ENCODE results near the gene ATP9A. TPM values are rescaled to one million over a fixed set of nuclear protein-coding genes. Genes with fewer than 3 reads are reported as not detected.
"Not testable (repeated sequence)": the region's sequence is repeated elsewhere in the genome, so short reads cannot be mapped to it uniquely, and the experiment has no call there.

The ATP9A gene
- total and polyA plus RNA-seq, 2 donors (not counting 3 experiments of a cell fraction or from before 2014, with no cell fraction given), result 20.9 to 41.5 TPM

GRCh38 chr20:51738877-51739447 lies 29.2 kb downstream of the ATP9A start:
- ChIA-PET CTCF (interaction anchor here (0.6 to 1.0 kb wide), 2 partner anchors 12 to 38 kb away, joined by 3 read pairs; no protein-coding TSS in a partner anchor), POLR2A (no interaction called here)
- Histone ChIP-seq H3K9me1 (replicated peaks; ENCODE audit: control insufficient read depth, extremely low read depth, insufficient read depth, low read length) (no peaks in the 10 kb centered on the region), H3K9ac (replicated peaks; ENCODE audit: extremely low read depth, insufficient read depth, low read length) (no peak overlapping the region), H3K27ac (ENCODE audit: insufficient read depth, low read depth, low read length) (no peak overlapping the region), H4K20me1 (replicated peaks; ENCODE audit: control insufficient read depth, extremely low read depth, insufficient read depth, low read length) (no peaks in the 10 kb centered on the region), H3K9me3 (replicated peaks; ENCODE audit: control insufficient read depth, insufficient read depth, low read length) (no peaks in the 10 kb centered on the region), H3K4me2 (ENCODE audit: insufficient read depth, low read length) (no peak overlapping the region), H3K27me3 (ENCODE audit: control insufficient read depth in 2 of 2, insufficient read depth in 2 of 2, low read length in 2 of 2) (no peaks in the 10 kb centered on the region), H3K36me3 (ENCODE audit: control insufficient read depth in 2 of 2, extremely low read depth in 1 of 2, insufficient read depth in 2 of 2, low read length in 2 of 2) (no peaks in the 10 kb centered on the region), H3K79me2 (ENCODE audit: control insufficient read depth, insufficient read depth, low read length) (peaks cover 4% of the 10 kb centered on the region), H3K4me1 (ENCODE audit: control insufficient read depth, extremely low read depth, insufficient read depth, low read length) (peaks cover 9% of the 10 kb centered on the region), H3K4me3 (replicated peaks in 1 of 3; ENCODE audit: insufficient read depth in 1 of 3, low read depth in 1 of 3, low read length in 3 of 3) (no peak overlapping the region), H2AFZ (ENCODE audit: low read depth, low read length) (no peak overlapping the region)
- no peak for FAIRE-seq
- dilution Hi-C loops (cut with MboI; ENCODE audit: extremely low pct_ligation_motif_present, low sequenced_read_pairs) (no loop called here), intact Hi-C loops (cut with micrococcal nuclease) (no loop called here)
- BruUV-seq (replicated peaks), result no TSS peak
- TF ChIP-seq POLR2AphosphoS5 (IDR thresholded peaks at IDR 0.05; ENCODE audit: insufficient read depth, low read depth, low read length), result no peak
- no peak for TF ChIP-seq CTCF (IDR thresholded peaks at IDR 0.05; ENCODE audit: extremely low read depth in 1 of 2, insufficient read depth in 1 of 2, low read depth in 1 of 2, low read length in 2 of 2)
- no peak for TF ChIP-seq EZH2 (IDR thresholded peaks at IDR 0.05; ENCODE audit: borderline replicate concordance, low read depth, low read length, severe bottlenecking)
- DNase-seq (ENCODE audit: low read depth, low spot score), result no peak

DNA sequence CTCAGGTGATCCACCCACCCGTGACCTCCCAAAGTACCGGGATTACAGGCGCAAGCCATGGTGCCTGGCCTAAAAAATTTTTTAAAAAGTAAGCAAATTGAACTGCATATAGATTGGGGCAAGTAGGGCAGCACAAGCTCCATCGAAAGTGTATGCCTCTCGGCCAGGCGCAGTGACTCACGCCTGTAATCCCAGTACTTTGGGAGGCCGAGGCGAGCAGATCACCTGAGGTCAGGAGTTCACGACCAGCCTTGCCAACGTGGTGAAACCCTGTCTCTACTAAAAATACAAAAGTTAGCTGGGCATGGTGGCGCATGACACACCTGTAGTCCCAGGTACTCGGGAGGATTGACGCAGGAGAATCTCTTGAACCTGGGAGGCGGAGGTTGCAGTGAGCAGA lies 29.9 kb downstream of the ATP9A start:
- dilution Hi-C loops (cut with MboI; ENCODE audit: extremely low pct_ligation_motif_present, low sequenced_read_pairs); H3K9ac ChIP-seq (replicated peaks; ENCODE audit: extremely low read depth, insufficient read depth, low read length); FAIRE-seq; H4K20me1 ChIP-seq (replicated peaks; ENCODE audit: control insufficient read depth, extremely low read depth, insufficient read depth, low read length); POLR2A ChIA-PET; H3K4me2 ChIP-seq (ENCODE audit: insufficient read depth, low read length); DNase-seq (ENCODE audit: low read depth, low spot score); H3K27me3 ChIP-seq (ENCODE audit: control insufficient read depth in 2 of 2, insufficient read depth in 2 of 2, low read length in 2 of 2); H3K9me3 ChIP-seq (replicated peaks; ENCODE audit: control insufficient read depth, insufficient read depth, low read length); H3K9me1 ChIP-seq (replicated peaks; ENCODE audit: control insufficient read depth, extremely low read depth, insufficient read depth, low read length); H2AFZ ChIP-seq (ENCODE audit: low read depth, low read length); H3K4me1 ChIP-seq (ENCODE audit: control insufficient read depth, extremely low read depth, insufficient read depth, low read length); intact Hi-C loops (cut with micrococcal nuclease); H3K4me3 ChIP-seq (replicated peaks in 1 of 3; ENCODE audit: insufficient read depth in 1 of 3, low read depth in 1 of 3, low read length in 3 of 3); BruUV-seq (replicated peaks); H3K27ac ChIP-seq (ENCODE audit: insufficient read depth, low read depth, low read length); H3K36me3 ChIP-seq (ENCODE audit: control insufficient read depth in 2 of 2, extremely low read depth in 1 of 2, insufficient read depth in 2 of 2, low read length in 2 of 2); H3K79me2 ChIP-seq (ENCODE audit: control insufficient read depth, insufficient read depth, low read length): not testable (repeated sequence)
- CTCF ChIA-PET, result interaction anchor here (0.6 to 1.0 kb wide), 2 partner anchors 12 to 38 kb away, joined by 3 read pairs; no protein-coding TSS in a partner anchor
